HG03103 (cell line): ENCODE results near the gene STRADA.

Experiments used
- ATAC-seq: cut with Tn5 transposase; IDR thresholded peaks from one replicate; pipeline ENCODE4 v1.9.1; 2021; ENCODE audit warnings: low read depth; ENCODE audit not compliant: unreplicated experiment

STRADA gene

GRCh38 chr17:63686138-63686685 lies 55.4 kb downstream of the STRADA start:
- ATAC-seq = no peak

GRCh38 chr17:63685578-63685977 lies 56.0 kb downstream of the STRADA start:
- ATAC-seq = no peak

- ATAC-seq = no peak
Observed at GRCh38 chr17:63685041-63685440, 56.6 kb downstream of the STRADA start.

- ATAC-seq = no peak
Observed at GRCh38 chr17:63682981-63683380, 58.6 kb downstream of the STRADA start.

GRCh38 chr17:63682441-63682840 lies 59.2 kb downstream of the STRADA start:
- no peak for ATAC-seq

- ATAC-seq = no peak
Observed at GRCh38 chr17:63681530-63681929, 60.1 kb downstream of the STRADA start.

- no peak for ATAC-seq
Observed at GRCh38 chr17:63680700-63681099, 60.9 kb downstream of the STRADA start.

- no peak for ATAC-seq
Observed at GRCh38 chr17:63679214-63679613, 62.4 kb downstream of the STRADA start.

GRCh38 chr17:63676584-63676983 lies 65.0 kb downstream of the STRADA start:
- no peak for ATAC-seq

- ATAC-seq = no peak
Observed at GRCh38 chr17:63675607-63676546, 65.7 kb downstream of the STRADA start.

GRCh38 chr17:63675231-63675606 lies 66.4 kb downstream of the STRADA start:
- no peak for ATAC-seq

GRCh38 chr17:63672856-63673255 lies 68.7 kb downstream of the STRADA start:
- ATAC-seq = no peak

- no peak for ATAC-seq
Observed at GRCh38 chr17:63665527-63666214, 75.9 kb downstream of the STRADA start.

GRCh38 chr17:63659850-63660249 lies 81.7 kb downstream of the STRADA start:
- no peak for ATAC-seq

GRCh38 chr17:63658366-63658765 lies 83.2 kb downstream of the STRADA start:
- no peak for ATAC-seq

GRCh38 chr17:63657786-63658185 lies 83.8 kb downstream of the STRADA start:
- ATAC-seq = no peak

- ATAC-seq = no peak
Observed at GRCh38 chr17:63653050-63653449, 88.5 kb downstream of the STRADA start.
